Coronary artery (tissue), 2 donors: Measurements from ENCODE around the gene PMAIP1.

ENCODE experiments used
- DNase-seq: peaks from one replicate; pipeline ENCODE4 v3.0.0-alpha.2; 2017; ENCODE audit warnings: low spot score
- H3K27ac ChIP-seq, 2 donors: fragments of 200-600 bp; sonication (generic); one replicate each; pipeline ENCODE4 v1.5.1; 2016 to 2019
- H3K4me3 ChIP-seq: fragments of 200-600 bp; sonication (generic); 2 replicates; pipeline ENCODE4 v1.5.1; 2016; ENCODE audit warnings: mild to moderate bottlenecking, moderate library complexity
- CTCF ChIP-seq: fragments of 200-600 bp; sonication (generic); IDR thresholded peaks from one replicate; pipeline ENCODE4 v1.5.1; 2019; ENCODE audit warnings: antibody characterized with exemption

The PMAIP1 gene

GRCh38 chr18:59916746-59917145 is 16.9 kb downstream of the PMAIP1 start:
- no peak for TF ChIP-seq CTCF
- no peak overlapping the region for H3K4me3 ChIP-seq
- H3K27ac ChIP-seq = no peak overlapping the region
- DNase-seq = no peak

- Histone ChIP-seq H3K4me3 (no peak overlapping the region), H3K27ac (no peak overlapping the region)
- TF ChIP-seq CTCF = no peak
- no peak for DNase-seq
Measured at GRCh38 chr18:59917422-59917821, 17.6 kb downstream of the PMAIP1 start.

- Histone ChIP-seq H3K4me3 (no peak overlapping the region), H3K27ac (no peak overlapping the region)
- no peak for TF ChIP-seq CTCF
- DNase-seq = no peak
Measured at GRCh38 chr18:59918320-59918755, 18.5 kb downstream of the PMAIP1 start.

GRCh38 chr18:59918997-59919396 is 19.2 kb downstream of the PMAIP1 start:
- no peak overlapping the region for H3K27ac ChIP-seq
- no peak overlapping the region for H3K4me3 ChIP-seq
- no peak for TF ChIP-seq CTCF
- no peak for DNase-seq

GRCh38 chr18:59921384-59921891 is 21.6 kb downstream of the PMAIP1 start:
- Histone ChIP-seq H3K4me3 (no peak overlapping the region), H3K27ac (no peak overlapping the region)
- no peak for TF ChIP-seq CTCF
- DNase-seq = no peak

- Histone ChIP-seq H3K27ac (no peak overlapping the region), H3K4me3 (no peak overlapping the region)
- DNase-seq = no peak
- no peak for TF ChIP-seq CTCF
Measured at GRCh38 chr18:59923539-59924196, 23.9 kb downstream of the PMAIP1 start.

- TF ChIP-seq CTCF = no peak
- no peak for DNase-seq
- H3K27ac ChIP-seq = no peak overlapping the region
- H3K4me3 ChIP-seq = no peak overlapping the region
Measured at GRCh38 chr18:59926131-59926530, 26.3 kb downstream of the PMAIP1 start.
